ENCODE measurements around the gene PAGE5.

- TF ChIP-seq CTCF (conservative IDR thresholded peaks at IDR 0.05) (peak; percentile 48), EZH2 (IDR thresholded peaks at IDR 0.05; ENCODE audit: low read depth) (no peak)
Observed at GRCh38 chrX:55210931-55211677, 9.0 kb upstream of the PAGE5 start.

All from PC-9 (cell line).